DOHH2 (cell line): Measurements from ENCODE around the gene DMRTA2.
"Not testable (repeated sequence)": the region's sequence is repeated elsewhere in the genome, so short reads cannot be mapped to it uniquely, and the experiment has no call there.

ENCODE experiments used
- CTCF ChIP-seq: fragments of 200-600 bp; sonication (generic); IDR thresholded peaks from one replicate; pipeline ENCODE4 v1.5.1; 2014; ENCODE audit warnings: antibody characterized with exemption, mild to moderate bottlenecking, low read depth, low read length; ENCODE audit not compliant: poor library complexity, severe bottlenecking
- EZH2phosphoT487 ChIP-seq: fragments of 200-600 bp; sonication (generic); IDR thresholded peaks from 2 replicates; pipeline ENCODE4 v1.6.1; 2017; ENCODE audit warnings: borderline replicate concordance, mild to moderate bottlenecking, antibody characterized with exemption, low read length, moderate library complexity, mixed read lengths

DNA sequence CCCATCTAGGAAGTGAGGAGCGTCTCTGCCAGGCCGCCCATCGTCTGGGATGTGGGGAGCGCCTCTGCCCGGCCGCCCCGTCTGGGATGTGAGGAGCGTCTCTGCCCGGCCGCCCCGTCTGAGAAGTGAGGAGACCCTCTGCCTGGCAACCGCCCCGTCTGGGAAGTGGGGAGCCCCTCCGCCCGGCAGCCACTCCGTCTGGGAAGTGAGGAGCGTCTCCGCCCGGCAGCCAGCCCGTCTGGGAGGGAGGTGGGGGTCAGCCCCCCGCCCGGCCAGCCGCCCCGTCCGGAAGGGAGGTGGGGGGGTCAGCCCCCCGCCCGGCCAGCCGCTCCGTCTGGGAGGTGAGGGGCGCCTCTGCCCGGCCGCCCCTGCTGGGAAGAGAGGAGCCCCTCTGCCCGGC lies 41.7 kb downstream of the DMRTA2 start:
- not testable (repeated sequence) for TF ChIP-seq CTCF, EZH2phosphoT487
